K562 (cell line): ENCODE measurements around the gene PRR5. TPM values are rescaled to one million over a fixed set of nuclear protein-coding genes. Genes with fewer than 3 reads are reported as not detected.

Experiments
- ATAC-seq: fragments of 200-7000 bp; cut with Tn5 transposase; 3 replicates; pipeline ENCODE4 v1.9.1; 2020; ENCODE audit warnings: moderate library complexity
- BruUV-seq: library from RNA; stranded (reverse); fragments of 400-500 nt; replicated peaks from 2 replicates; lab custom pipeline; 2021; lab: Mats Ljungman, UMichigan
- CTCF ChIA-PET: fragments of 300-600 bp; formaldehyde crosslinking; extraction: SDS; loops from one replicate; lab custom pipeline; 2021; ENCODE audit warnings: low intra/inter-chr PET ratio; lab: Yijun Ruan, JAX
- POLR2A ChIA-PET: fragments of 300-600, 350-650 bp; sonication (Branson Sonifier 250); formaldehyde crosslinking; extraction: SDS; loops from one replicate; lab custom pipeline; 2021; ENCODE audit warnings: antibody characterized with exemption, inconsistent platforms; lab: Yijun Ruan, JAX
- DNase-seq, 4 experiments: peaks; one replicate each; pipeline versions ENCODE4 v3.0.0 to v3.0.0-alpha.2; 2011 to 2018; ENCODE audit warnings: low spot score in 3 of 4, mixed read lengths in 3 of 4; ENCODE audit errors: extremely low read depth in 1 of 4
- FAIRE-seq: peaks from 2 replicates; lab custom pipeline; 2011; peaks lifted over from hg19 to GRCh38; lab: Jason Lieb, UNC
- H2AFZ ChIP-seq: 2 replicates; pipeline ENCODE4 v1.6.0; 2011; ENCODE audit warnings: low read depth, low read length, control low read depth, inconsistent platforms
- H3K27ac ChIP-seq: fragments of 200-600 bp; 3 replicates; pipeline ENCODE4 v1.8.0; 2011; ENCODE audit warnings: low read depth, mild to moderate bottlenecking, control low read depth, inconsistent platforms, low read length, moderate library complexity, mixed read lengths; ENCODE audit errors: extremely low read depth
- H3K27me3 ChIP-seq, 2 experiments: fragments of 300-600 bp in 1 of 2; 2 replicates in 1 of 2; 3 replicates in 1 of 2; pipeline versions ENCODE4 v1.6.0 to v1.8.0; 2011; ENCODE audit warnings: inconsistent platforms in 2 of 2, low read length in 2 of 2, mild to moderate bottlenecking in 1 of 2, mixed read lengths in 1 of 2, moderate library complexity in 1 of 2; ENCODE audit not compliant: control insufficient read depth in 2 of 2, insufficient read depth in 2 of 2
- H3K36me3 ChIP-seq: fragments of 300-600 bp; 3 replicates; pipeline ENCODE4 v1.8.0; 2011; ENCODE audit warnings: mild to moderate bottlenecking, low read length, inconsistent platforms; ENCODE audit not compliant: control insufficient read depth, insufficient read depth
- H3K4me1 ChIP-seq, 2 experiments: fragments of 200-600 bp in 1 of 2; replicated peaks in 1 of 2; 2 replicates in 1 of 2; 3 replicates in 1 of 2; pipeline versions ENCODE4 v1.5.1 to v1.8.0; 2011; ENCODE audit warnings: inconsistent platforms in 2 of 2, low read length in 2 of 2, mild to moderate bottlenecking in 1 of 2, mixed read lengths in 1 of 2, moderate library complexity in 1 of 2; ENCODE audit not compliant: control insufficient read depth in 2 of 2, insufficient read depth in 2 of 2
- H3K4me2 ChIP-seq: 2 replicates; pipeline ENCODE4 v1.6.1; 2011; ENCODE audit warnings: low read length, control low read depth, inconsistent platforms, mixed read lengths; ENCODE audit not compliant: insufficient read depth
- H3K4me3 ChIP-seq: fragments of 200-600 bp; sonication (generic), shearing (Covaris generic); 2 replicates; pipeline ENCODE4 v1.5.1; 2016; ENCODE audit warnings: control low read depth, inconsistent platforms
- H3K79me2 ChIP-seq: fragments of 200-600 bp; 3 replicates; pipeline ENCODE4 v1.8.0; 2011; ENCODE audit warnings: low read length, inconsistent platforms; ENCODE audit not compliant: control insufficient read depth, insufficient read depth
- H3K9ac ChIP-seq, 2 experiments: 2 replicates each; pipeline versions ENCODE4 v1.6.0 to v1.6.1; 2011; ENCODE audit warnings: low read depth in 2 of 2, low read length in 2 of 2, control low read depth in 1 of 2, inconsistent platforms in 1 of 2, mild to moderate bottlenecking in 1 of 2, mixed read lengths in 1 of 2; ENCODE audit not compliant: insufficient read depth in 1 of 2
- H3K9me1 ChIP-seq: one replicate; pipeline ENCODE4 v1.6.0; 2011; ENCODE audit warnings: inconsistent platforms, mild to moderate bottlenecking, low read length, moderate library complexity; ENCODE audit not compliant: control insufficient read depth, insufficient read depth
- H3K9me3 ChIP-seq: replicated peaks from 2 replicates; pipeline ENCODE4 v1.5.1; 2011; ENCODE audit warnings: low read depth, low read length, inconsistent platforms; ENCODE audit not compliant: control insufficient read depth, insufficient read depth
- H4K20me1 ChIP-seq: replicated peaks from 2 replicates; pipeline ENCODE4 v1.6.1; 2011; ENCODE audit warnings: low read length, inconsistent platforms, mixed read lengths; ENCODE audit not compliant: control insufficient read depth, insufficient read depth
- BCL6 ChIP-seq: fragments of 250-450 bp; sonication (Bioruptor Pico); IDR thresholded peaks from 2 replicates; pipeline ENCODE4 v1.4.0; 2020
- DLX4 ChIP-seq: fragments of 250-450 bp; sonication (Bioruptor Pico); IDR thresholded peaks from 2 replicates; pipeline ENCODE4 v1.6.1; 2021; ENCODE audit warnings: mild to moderate bottlenecking
- JUN ChIP-seq, 2 experiments: sonication (generic) in 1 of 2; formaldehyde crosslinking in 1 of 2; IDR thresholded peaks; 2 replicates each; pipeline versions ENCODE4 v1.6.1 to v1.8.0; 2012 to 2022; ENCODE audit warnings: borderline replicate concordance in 2 of 2, mild to moderate bottlenecking in 2 of 2, improper control_type of control experiment in 1 of 2, low read depth in 1 of 2, low read length in 1 of 2, missing genetic modification reagents in 1 of 2
- SIN3A ChIP-seq, 2 experiments: fragments of 150-350 bp in 1 of 2; IDR thresholded peaks; 2 replicates each; pipeline ENCODE4 v1.6.1; 2011 to 2016; ENCODE audit warnings: borderline replicate concordance in 2 of 2, low read depth in 2 of 2, low read length in 2 of 2, mild to moderate bottlenecking in 2 of 2, moderate library complexity in 2 of 2; ENCODE audit not compliant: control insufficient read depth in 1 of 2
- SNIP1 ChIP-seq: fragments of 450-650 bp; IDR thresholded peaks from 2 replicates; pipeline ENCODE4 v1.7.1; 2017; ENCODE audit warnings: low read depth, mild to moderate bottlenecking
- TAF9B ChIP-seq: fragments of 450-650 bp; IDR thresholded peaks from 2 replicates; pipeline ENCODE4 v1.6.1; 2018; ENCODE audit warnings: mild to moderate bottlenecking; ENCODE audit not compliant: partially characterized antibody
- ZBTB40 ChIP-seq, 2 experiments: fragments of 450-650 bp in 1 of 2; sonication (generic) in 1 of 2; formaldehyde crosslinking in 1 of 2; IDR thresholded peaks; 2 replicates each; pipeline versions ENCODE4 v1.7.1 to v1.9.0; 2016 to 2022; ENCODE audit warnings: inconsistent platforms in 1 of 2, mild to moderate bottlenecking in 1 of 2, missing genetic modification reagents in 1 of 2
- WGBS: fragments of 100-300 bp; shearing (Covaris generic); methylation state at CpG from one replicate; pipeline ENCODE4 v1.1.6; 2016; ENCODE audit warnings: low coverage, mixed read lengths; ENCODE audit not compliant: insufficient coverage; ENCODE audit errors: missing lambda C conversion rate; 5-methylcytosine and 5-hydroxymethylcytosine counted together
- in situ Hi-C: fragments of 300-500 bp; cut with MboI; formaldehyde crosslinking; loops from 4 replicates; pipeline ENCODE4 v1.15.0; 2018; ENCODE audit warnings: inconsistent platforms, mixed read lengths
- intact Hi-C: fragments of 100-400 bp; cut with micrococcal nuclease; formaldehyde crosslinking; loops from 2 replicates; pipeline ENCODE4 v1.14.2; 2022
- polyA plus RNA-seq, 8 experiments: library from polyadenylated mRNA; depleted of rRNA in 4 of 8; stranded (reverse) in 5 of 8; unstranded in 3 of 8; fragments of >200 nt; fragmentation: Nextera tagmentation in 2 of 8; fragmentation: Illumina TruSeq in 1 of 8; extraction: Ambion mirVana in 2 of 8; extraction: Trizol in 1 of 8; gene quantifications; 2 replicates each; pipeline versions ENCODE4 v1.2.1 to v1.2.3, GENCODE V29; 2011 to 2014; ENCODE audit warnings: inconsistent platforms in 1 of 8, missing spikeins in 1 of 8
- total RNA-seq, 7 experiments: library from RNA; depleted of rRNA in 6 of 7; stranded (reverse); fragments of >200 nt in 6 of 7; fragmentation: Illumina TruSeq in 2 of 7; extraction: Trizol in 2 of 7; gene quantifications; 2 replicates each; pipeline versions ENCODE4 v1.2.1 to v1.2.3, GENCODE V29; 2011 to 2021; ENCODE audit warnings: low replicate concordance in 1 of 7

The PRR5 gene
- total and polyA plus RNA-seq, 9 of the 15 experiments (the other 6 are each of a cell fraction or from before 2014, with no cell fraction given): 0.13 to 21.0 (median 7.5) TPM

GRCh38 chr22:44683881-44684280, 18.1 kb upstream of the PRR5 start:
- ChIA-PET CTCF (no interaction called here), POLR2A (interaction anchor here (0.6 kb wide), 2 partner anchors 29 to 508 kb away, joined by 3 read pairs; no protein-coding TSS in a partner anchor)
- Histone ChIP-seq H3K79me2 (peaks cover 68% of the 10 kb centered on the region), H3K9ac (no peak overlapping the region), H3K36me3 (peaks cover 3% of the 10 kb centered on the region; the same call in 2 of the 3 replicates), H3K27me3 (no peaks in the 10 kb centered on the region), H4K20me1 (peaks cover 27% of the 10 kb centered on the region), H3K9me1 (no peaks in the 10 kb centered on the region), H3K4me2 (no peak overlapping the region), H3K4me1 (peaks cover 24 to 62% of the 10 kb centered on the region in 2 experiments; a peak in 4 of 5 replicates), H3K9me3 (no peaks in the 10 kb centered on the region), H3K27ac (peak overlapping the region; percentile 81; the same call in 1 of the 3 replicates), H3K4me3 (no peak overlapping the region), H2AFZ (no peak overlapping the region)
- 78% methylated on average over 5 of the region's 8 CpGs for WGBS
- no peak for ATAC-seq
- intact Hi-C loops (loop anchor here (5.0 kb wide), 1 partner anchor 53 kb away; no protein-coding TSS in a partner anchor), in situ Hi-C loops (no loop called here)
- FAIRE-seq: no peak
- no peak for DNase-seq
- no TSS peak for BruUV-seq
- TF ChIP-seq JUN (IDR thresholded peaks at IDR 0.05; ENCODE audit: borderline replicate concordance, low read depth, low read length): no peak
- no peak for TF ChIP-seq JUN (CRISPR knock-in tag; IDR thresholded peaks at IDR 0.05; ENCODE audit: borderline replicate concordance)
- TF ChIP-seq BCL6: no peak
- no peak for TF ChIP-seq TAF9B
- TF ChIP-seq SIN3A (IDR thresholded peaks at IDR 0.05; ENCODE audit: borderline replicate concordance in 2 of 2, control insufficient read depth in 1 of 2, low read depth in 2 of 2, low read length in 2 of 2): no peak
- TF ChIP-seq ZBTB40 (IDR thresholded peaks at IDR 0.05): no peak
- no peak for TF ChIP-seq ZBTB40 (CRISPR knock-in tag; IDR thresholded peaks at IDR 0.05)
- no peak for TF ChIP-seq DLX4 (CRISPR knock-in tag)
- no peak for TF ChIP-seq SNIP1
